ENCODE measurements around the gene ZNF607.
A peak's percentile ranks its signal among the peaks of the same experiment; 100 is the strongest.

ZNF607 gene

DNA sequence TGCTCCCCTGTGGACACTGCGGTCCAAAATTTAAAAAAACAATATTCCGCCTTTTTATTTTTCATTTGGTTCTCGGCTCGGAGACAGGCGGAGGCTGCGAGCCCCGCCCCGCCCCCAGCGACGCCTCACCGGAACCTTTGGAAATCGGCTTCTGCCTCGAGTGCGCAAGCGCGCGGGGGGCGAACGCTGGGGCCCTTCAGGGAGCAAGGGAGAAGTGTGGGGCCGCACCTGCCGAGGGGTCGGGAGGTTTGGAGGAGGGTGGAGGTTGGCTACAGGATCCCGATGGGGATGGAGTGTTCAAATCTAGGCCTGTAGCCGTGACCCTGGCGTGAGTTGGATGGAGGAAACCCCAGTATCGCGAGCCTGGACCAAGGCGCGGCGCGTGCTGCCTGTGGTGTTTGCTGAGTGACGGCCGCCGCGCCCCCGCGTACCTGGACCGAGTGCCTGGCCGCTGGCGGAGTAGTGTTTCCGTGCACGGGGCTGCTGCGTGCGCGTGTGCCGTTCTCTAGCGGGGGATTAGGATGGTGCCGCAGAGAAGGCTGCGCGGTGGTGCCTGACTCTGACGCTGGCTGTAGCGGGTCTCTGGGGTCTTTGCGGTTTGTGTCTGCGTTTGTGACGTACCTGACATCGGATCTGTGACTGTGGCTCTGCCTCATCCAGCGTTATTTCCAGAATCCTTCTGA, 63.7 kb downstream of the ZNF607 start:
- H3K9me3 ChIP-seq (ENCODE audit: low read depth, low read length), result no peaks in the 10 kb centered on the region; the same call in 1 of the 2 replicates
- peaks cover 2% of the 10 kb centered on the region; the same call in 1 of the 2 replicates for H3K36me3 ChIP-seq (ENCODE audit: insufficient read depth, low read length)
- H3K9ac ChIP-seq (ENCODE audit: insufficient read length), result peak overlapping the region; percentile 84
- DNase-seq (ENCODE audit: low read depth, low spot score), result peak; percentile 45
- TF ChIP-seq FOXP2 (optimal IDR thresholded peaks at IDR 0.05; ENCODE audit: control extremely low read depth, extremely low read length, insufficient read depth) (no peak), POLR2AphosphoS5 (IDR thresholded peaks at IDR 0.05; ENCODE audit: borderline replicate concordance, low read depth, low read length) (peak; percentile 65), EZH2 (IDR thresholded peaks at IDR 0.05) (no peak)
- H3K27ac ChIP-seq, result peak overlapping the region; percentile 37; the same call in 1 of the 2 replicates
- peak overlapping the region; percentile 82 for H3K4me3 ChIP-seq

GRCh38 chr19:37655301-37655688, 64.3 kb downstream of the ZNF607 start, which contains the start of gene ZFP30:
Gene ZFP30 (minus strand): TSS chr19:37655465. CDS start chr19:37647822, 7,643 bp downstream.
- DNase-seq (ENCODE audit: low read depth, low spot score), result no peak
- peak within 1 kb of the TSS; percentile 45; the same call in 1 of the 2 replicates for H3K27ac ChIP-seq
- TF ChIP-seq EZH2 (IDR thresholded peaks at IDR 0.05) (no peak), FOXP2 (optimal IDR thresholded peaks at IDR 0.05; ENCODE audit: control extremely low read depth, extremely low read length, insufficient read depth) (no peak)
- H3K36me3 ChIP-seq (ENCODE audit: insufficient read depth, low read length), result peaks cover 3% of the 10 kb centered on the region; the same call in 1 of the 2 replicates
- no peaks in the 10 kb centered on the region; the same call in 1 of the 2 replicates for H3K9me3 ChIP-seq (ENCODE audit: low read depth, low read length)
- peak within 1 kb of the TSS; percentile 82 for H3K4me3 ChIP-seq
- peak within 1 kb of the TSS; percentile 84 for H3K9ac ChIP-seq (ENCODE audit: insufficient read length)

- peak overlapping the region; percentile 37; the same call in 1 of the 2 replicates for H3K27ac ChIP-seq
- H3K4me3 ChIP-seq, result peak overlapping the region; percentile 82
- DNase-seq (ENCODE audit: low read depth, low spot score), result no peak
- H3K36me3 ChIP-seq (ENCODE audit: insufficient read depth, low read length), result peaks cover 6% of the 10 kb centered on the region; the same call in 1 of the 2 replicates
- peak overlapping the region; percentile 84 for H3K9ac ChIP-seq (ENCODE audit: insufficient read length)
- H3K9me3 ChIP-seq (ENCODE audit: low read depth, low read length), result no peaks in the 10 kb centered on the region; the same call in 1 of the 2 replicates
- TF ChIP-seq POLR2AphosphoS5 (IDR thresholded peaks at IDR 0.05; ENCODE audit: borderline replicate concordance, low read depth, low read length) (no peak), FOXP2 (optimal IDR thresholded peaks at IDR 0.05; ENCODE audit: control extremely low read depth, extremely low read length, insufficient read depth) (no peak), EZH2 (IDR thresholded peaks at IDR 0.05) (no peak)
These were observed 64.8 kb downstream of the ZNF607 start for GRCh38 chr19:37654629-37655300.

- peak overlapping the region; percentile 82 for H3K4me3 ChIP-seq
- TF ChIP-seq EZH2 (IDR thresholded peaks at IDR 0.05), result no peak
- no peak for TF ChIP-seq FOXP2 (optimal IDR thresholded peaks at IDR 0.05; ENCODE audit: control extremely low read depth, extremely low read length, insufficient read depth)
- no peak for TF ChIP-seq POLR2AphosphoS5 (IDR thresholded peaks at IDR 0.05; ENCODE audit: borderline replicate concordance, low read depth, low read length)
- H3K36me3 ChIP-seq (ENCODE audit: insufficient read depth, low read length), result peaks cover 6% of the 10 kb centered on the region; the same call in 1 of the 2 replicates
- H3K9ac ChIP-seq (ENCODE audit: insufficient read length), result peak overlapping the region; percentile 84
- DNase-seq (ENCODE audit: low read depth, low spot score), result no peak
- H3K9me3 ChIP-seq (ENCODE audit: low read depth, low read length), result no peaks in the 10 kb centered on the region; the same call in 1 of the 2 replicates
- peak overlapping the region; percentile 45; the same call in 1 of the 2 replicates for H3K27ac ChIP-seq
These were observed 65.4 kb downstream of the ZNF607 start for GRCh38 chr19:37654118-37654517.
